ENCODE measurements around the gene MAJIN. TPM values are rescaled to one million over a fixed set of nuclear protein-coding genes. Genes with fewer than 3 reads are reported as not detected.

MAJIN gene
- total and polyA plus RNA-seq, 9 of the 15 experiments (the other 6 are each of a cell fraction or from before 2014, with no cell fraction given): 0.17 to 0.83 (median 0.24) TPM; not detected in 2

DNA sequence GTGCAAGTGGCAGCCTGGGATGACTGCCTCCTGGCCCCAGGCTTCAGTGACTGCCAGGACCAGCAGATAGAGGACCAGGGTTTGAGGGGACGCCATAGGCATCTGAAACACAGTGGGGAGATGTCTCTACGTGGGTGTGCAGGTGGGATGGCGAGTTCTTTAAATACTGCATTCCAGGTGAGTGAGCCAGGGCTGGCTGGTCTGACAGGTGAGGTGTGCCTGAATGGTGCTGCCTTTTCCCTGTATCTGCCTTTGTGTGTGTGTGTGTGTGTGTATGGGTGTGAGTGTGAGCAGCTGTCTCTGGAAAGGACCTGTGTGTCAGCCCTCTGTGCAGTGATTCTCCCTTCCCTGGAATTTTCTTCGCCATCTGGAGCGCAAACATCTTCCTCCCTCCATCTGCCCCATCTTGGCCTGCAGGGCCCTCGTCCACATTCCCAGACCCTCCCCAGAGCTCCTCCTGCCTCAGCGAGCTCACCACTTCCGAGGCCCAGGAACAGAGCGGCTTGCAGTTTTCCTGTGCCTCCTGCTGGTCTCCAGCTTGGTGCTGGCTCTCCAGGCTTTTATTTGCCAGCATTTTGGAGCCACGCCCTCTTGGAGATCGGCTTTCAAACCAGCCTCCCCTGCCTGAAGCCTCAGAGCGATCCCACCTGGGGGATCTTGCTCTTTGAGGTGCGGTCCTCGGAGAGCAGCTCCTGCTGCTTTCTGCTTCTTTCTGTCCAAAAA lies 36.4 kb downstream of the MAJIN start, which contains the start of gene GPHA2:
Gene GPHA2 (minus strand): TSS at position 535 of the 723 bp plus-strand sequence. CDS start 433 bp downstream, at position 102.
- CTCF ChIA-PET (ENCODE audit: low intra/inter-chr PET ratio): no interaction called here
- intact Hi-C loops (cut with micrococcal nuclease): no loop called here
- no peak for TF ChIP-seq ZNF274 (IDR thresholded peaks at IDR 0.05; ENCODE audit: borderline replicate concordance, low read depth, low read length)
- TF ChIP-seq, protein P1, sequence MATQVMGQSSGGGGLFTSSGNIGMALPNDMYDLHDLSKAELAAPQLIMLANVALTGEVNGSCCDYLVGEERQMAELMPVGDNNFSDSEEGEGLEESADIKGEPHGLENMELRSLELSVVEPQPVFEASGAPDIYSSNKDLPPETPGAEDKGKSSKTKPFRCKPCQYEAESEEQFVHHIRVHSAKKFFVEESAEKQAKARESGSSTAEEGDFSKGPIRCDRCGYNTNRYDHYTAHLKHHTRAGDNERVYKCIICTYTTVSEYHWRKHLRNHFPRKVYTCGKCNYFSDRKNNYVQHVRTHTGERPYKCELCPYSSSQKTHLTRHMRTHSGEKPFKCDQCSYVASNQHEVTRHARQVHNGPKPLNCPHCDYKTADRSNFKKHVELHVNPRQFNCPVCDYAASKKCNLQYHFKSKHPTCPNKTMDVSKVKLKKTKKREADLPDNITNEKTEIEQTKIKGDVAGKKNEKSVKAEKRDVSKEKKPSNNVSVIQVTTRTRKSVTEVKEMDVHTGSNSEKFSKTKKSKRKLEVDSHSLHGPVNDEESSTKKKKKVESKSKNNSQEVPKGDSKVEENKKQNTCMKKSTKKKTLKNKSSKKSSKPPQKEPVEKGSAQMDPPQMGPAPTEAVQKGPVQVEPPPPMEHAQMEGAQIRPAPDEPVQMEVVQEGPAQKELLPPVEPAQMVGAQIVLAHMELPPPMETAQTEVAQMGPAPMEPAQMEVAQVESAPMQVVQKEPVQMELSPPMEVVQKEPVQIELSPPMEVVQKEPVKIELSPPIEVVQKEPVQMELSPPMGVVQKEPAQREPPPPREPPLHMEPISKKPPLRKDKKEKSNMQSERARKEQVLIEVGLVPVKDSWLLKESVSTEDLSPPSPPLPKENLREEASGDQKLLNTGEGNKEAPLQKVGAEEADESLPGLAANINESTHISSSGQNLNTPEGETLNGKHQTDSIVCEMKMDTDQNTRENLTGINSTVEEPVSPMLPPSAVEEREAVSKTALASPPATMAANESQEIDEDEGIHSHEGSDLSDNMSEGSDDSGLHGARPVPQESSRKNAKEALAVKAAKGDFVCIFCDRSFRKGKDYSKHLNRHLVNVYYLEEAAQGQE (IDR thresholded peaks at IDR 0.05; ENCODE audit: borderline replicate concordance): no peak
- TF ChIP-seq, protein P1 (CRISPR knock-in tag; IDR thresholded peaks at IDR 0.05; ENCODE audit: low read depth): no peak
- no peak for TF ChIP-seq PCBP1 (IDR thresholded peaks at IDR 0.05; ENCODE audit: low read depth, low read length, poor library complexity, severe bottlenecking)
- no peak for TF ChIP-seq SRSF3 (IDR thresholded peaks at IDR 0.05; ENCODE audit: insufficient read depth, low read length)
- TF ChIP-seq, protein P2, sequence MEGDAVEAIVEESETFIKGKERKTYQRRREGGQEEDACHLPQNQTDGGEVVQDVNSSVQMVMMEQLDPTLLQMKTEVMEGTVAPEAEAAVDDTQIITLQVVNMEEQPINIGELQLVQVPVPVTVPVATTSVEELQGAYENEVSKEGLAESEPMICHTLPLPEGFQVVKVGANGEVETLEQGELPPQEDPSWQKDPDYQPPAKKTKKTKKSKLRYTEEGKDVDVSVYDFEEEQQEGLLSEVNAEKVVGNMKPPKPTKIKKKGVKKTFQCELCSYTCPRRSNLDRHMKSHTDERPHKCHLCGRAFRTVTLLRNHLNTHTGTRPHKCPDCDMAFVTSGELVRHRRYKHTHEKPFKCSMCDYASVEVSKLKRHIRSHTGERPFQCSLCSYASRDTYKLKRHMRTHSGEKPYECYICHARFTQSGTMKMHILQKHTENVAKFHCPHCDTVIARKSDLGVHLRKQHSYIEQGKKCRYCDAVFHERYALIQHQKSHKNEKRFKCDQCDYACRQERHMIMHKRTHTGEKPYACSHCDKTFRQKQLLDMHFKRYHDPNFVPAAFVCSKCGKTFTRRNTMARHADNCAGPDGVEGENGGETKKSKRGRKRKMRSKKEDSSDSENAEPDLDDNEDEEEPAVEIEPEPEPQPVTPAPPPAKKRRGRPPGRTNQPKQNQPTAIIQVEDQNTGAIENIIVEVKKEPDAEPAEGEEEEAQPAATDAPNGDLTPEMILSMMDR (IDR thresholded peaks at IDR 0.05 in 2 of 3, conservative IDR thresholded peaks at IDR 0.05 in 1 of 3; ENCODE audit: insufficient read depth in 2 of 3, low read depth in 1 of 3, low read length in 3 of 3): 0 out of 6 replicates have a peak, but pooled peaks of 1 of the 3 experiments have one; percentile 3
- no peak for TF ChIP-seq HDAC6 (IDR thresholded peaks at IDR 0.05; ENCODE audit: low read depth, low read length)
- TF ChIP-seq NRF1 (conservative IDR thresholded peaks at IDR 0.05 in 1 of 2, IDR thresholded peaks at IDR 0.05 in 1 of 2): no peak
- TF ChIP-seq ZNF197 (CRISPR knock-in tag; IDR thresholded peaks at IDR 0.05; ENCODE audit: low read depth): no peak
- TF ChIP-seq MYNN (IDR thresholded peaks at IDR 0.05): 0 out of 2 replicates have a peak, but pooled peaks have one; percentile 11
- no peak for TF ChIP-seq MYNN (CRISPR knock-in tag; IDR thresholded peaks at IDR 0.05)
- TF ChIP-seq GTF2E2 (tag; IDR thresholded peaks at IDR 0.05): no peak

More for the DNA sequence above, 36.4 kb downstream of the MAJIN start, which contains the start of gene GPHA2:
- in situ Hi-C loops (cut with MboI): no loop called here
- no peaks in the 10 kb centered on the region for H3K27me3 ChIP-seq (ENCODE audit: control insufficient read depth in 2 of 2, insufficient read depth in 2 of 2, low read length in 2 of 2)
- no peaks in the 10 kb centered on the region for H3K79me2 ChIP-seq (ENCODE audit: control insufficient read depth, insufficient read depth, low read length)
- no peaks in the 10 kb centered on the region; the same call in 1 of the 2 replicates for H4K20me1 ChIP-seq (replicated peaks; ENCODE audit: control insufficient read depth, insufficient read depth, low read length)
- H3K4me2 ChIP-seq (ENCODE audit: insufficient read depth, low read length): no peak within 1 kb of the TSS
- 51% methylated on average over 13 of the region's 14 CpGs for WGBS (ENCODE audit: insufficient coverage, low coverage, missing lambda C conversion rate)
- ATAC-seq: peak; percentile 41
- POLR2A ChIA-PET: interaction anchor here (0.5 to 2.3 kb wide), 8 partner anchors 9 to 177 kb away, joined by 3 to 8 read pairs (median 3); partner anchors contain the start of gene SAC3D1
- peaks cover 7% of the 10 kb centered on the region; the same call in 1 of the 3 replicates for H3K36me3 ChIP-seq (ENCODE audit: control insufficient read depth, insufficient read depth, low read length)
- FAIRE-seq: peak; percentile 64
- H3K4me1 ChIP-seq (replicated peaks in 1 of 2; ENCODE audit: control insufficient read depth in 2 of 2, insufficient read depth in 2 of 2, low read length in 2 of 2): peaks cover 8 to 28% of the 10 kb centered on the region in 2 experiments; a peak in 4 of 5 replicates
- H3K27ac ChIP-seq (ENCODE audit: extremely low read depth, low read depth, low read length): no peak within 1 kb of the TSS
- no peaks in the 10 kb centered on the region for H3K9me3 ChIP-seq (replicated peaks; ENCODE audit: control insufficient read depth, insufficient read depth, low read depth, low read length)
- no TSS peak for BruUV-seq (replicated peaks)
- H3K4me3 ChIP-seq: no peak within 1 kb of the TSS
- 0 out of 2 replicates have a peak within 1 kb of the TSS, but pooled peaks have one; percentile 48 for H2AFZ ChIP-seq (ENCODE audit: low read depth, low read length)
- peak within 1 kb of the TSS in 1 of 2 experiments; percentile 82; a peak in 2 of 4 replicates for H3K9ac ChIP-seq (ENCODE audit: insufficient read depth in 1 of 2, low read depth in 2 of 2, low read length in 2 of 2)
- no peaks in the 10 kb centered on the region for H3K9me1 ChIP-seq (ENCODE audit: control insufficient read depth, insufficient read depth, low read length)
- DNase-seq (ENCODE audit: extremely low read depth in 1 of 4, low spot score in 3 of 4): peak in 3 of 4 experiments; percentile 33 to 54 (median 52)

All from K562 (cell line).